IPS DF 4.7 (cell line): ENCODE data around the gene KCNIP3.
"Not testable (repeated sequence)": the region's sequence is repeated elsewhere in the genome, so short reads cannot be mapped to it uniquely, and the experiment has no call there.

ENCODE experiments used
- DNase-seq: peaks from one replicate; pipeline ENCODE4 v3.0.0-alpha.2; 2013; ENCODE audit warnings: low spot score; ENCODE audit errors: extremely low read depth

The KCNIP3 gene

DNA sequence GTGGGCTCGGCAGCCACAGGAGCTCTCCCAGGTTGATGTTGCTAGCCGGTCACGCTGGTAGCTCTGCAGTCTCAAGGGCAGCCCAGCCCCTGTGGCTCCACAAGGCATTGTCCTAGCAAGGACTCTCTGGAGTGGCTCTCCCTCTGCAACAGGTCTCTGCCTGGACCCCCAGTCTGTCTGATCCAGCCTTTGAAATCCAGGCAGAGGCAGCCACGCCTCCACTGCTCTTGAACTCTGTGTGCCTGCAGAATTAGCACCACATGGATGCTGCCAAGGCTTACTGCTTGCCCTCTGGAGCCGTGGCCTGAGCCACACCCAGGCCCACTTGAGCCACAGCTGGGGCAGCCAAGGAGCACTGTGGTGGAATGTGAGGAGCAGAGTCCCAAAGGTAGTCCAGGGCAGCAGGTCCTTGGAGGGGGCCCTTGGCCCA is 62.4 kb downstream of the KCNIP3 start:
- no peak for DNase-seq

DNA sequence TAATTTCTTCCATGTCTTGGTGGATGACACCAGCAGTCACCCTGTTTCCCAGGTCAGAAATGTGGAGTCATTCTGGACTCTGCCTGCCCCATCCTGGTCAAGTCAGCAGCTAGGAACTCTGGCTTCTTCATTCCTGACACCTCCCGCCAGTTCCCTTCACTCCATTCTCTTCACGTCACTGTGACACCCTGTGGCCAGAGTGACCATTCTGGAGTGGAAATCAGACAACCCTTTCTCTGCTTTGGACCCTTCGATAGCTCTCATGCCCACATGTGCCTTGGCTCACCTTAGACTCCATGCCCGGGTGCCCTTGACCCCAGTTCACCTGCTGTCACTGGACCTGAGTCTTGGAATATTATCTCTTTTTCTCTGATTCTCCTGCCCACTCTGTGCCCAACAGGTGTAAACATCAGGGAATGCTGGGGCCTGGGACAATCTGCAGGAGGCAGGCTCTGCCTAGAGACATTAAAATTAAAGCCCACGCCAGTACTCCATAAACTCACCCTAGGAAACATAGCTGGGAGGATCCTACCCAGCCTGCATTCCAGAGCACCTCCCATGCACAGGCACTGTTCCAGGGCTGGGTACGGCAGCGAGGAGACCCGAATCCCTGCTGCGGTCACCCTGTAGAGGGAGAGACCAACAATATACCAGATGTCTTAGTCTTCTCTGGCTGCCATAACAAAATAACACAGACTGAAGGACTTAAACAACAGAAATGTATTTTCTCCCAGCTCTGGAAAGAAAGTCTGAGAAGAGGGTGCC is 64.3 kb downstream of the KCNIP3 start:
- no peak for DNase-seq

GRCh38 chr2:95362486-95362885 is 65.3 kb downstream of the KCNIP3 start:
- no peak for DNase-seq

- DNase-seq: no peak
Observed at GRCh38 chr2:95366514-95366913, 69.4 kb downstream of the KCNIP3 start.

DNA sequence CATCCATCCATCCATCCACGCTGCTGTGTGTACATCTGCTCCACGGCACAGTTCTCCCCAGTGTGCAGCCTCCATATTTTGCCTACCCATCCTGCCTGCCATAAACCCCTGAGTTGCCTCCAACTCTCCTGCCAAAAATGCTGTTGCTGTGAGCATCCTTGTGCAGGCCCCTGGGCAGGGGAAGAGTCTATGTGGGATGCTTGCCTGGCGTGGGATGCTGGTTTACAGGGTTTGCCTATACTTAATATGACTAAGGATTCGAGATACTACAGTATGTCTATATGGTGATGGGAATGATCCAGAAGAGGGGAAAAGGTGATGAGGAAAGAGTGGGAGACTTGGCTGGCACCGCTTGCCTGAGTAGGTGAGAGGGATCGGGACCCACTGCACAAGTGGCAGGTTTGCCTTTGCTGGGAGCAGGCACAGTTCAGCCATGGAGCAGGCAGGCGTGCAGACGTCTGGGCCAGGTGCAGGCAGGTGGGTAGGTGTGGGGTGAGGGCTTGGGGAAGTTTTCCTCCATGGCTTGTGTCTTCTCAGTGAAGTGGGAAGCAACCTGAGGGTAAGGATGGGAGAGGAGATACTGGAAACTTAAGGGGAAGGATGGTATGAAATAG is 75.2 kb downstream of the KCNIP3 start:
- no peak for DNase-seq

- no peak for DNase-seq
Observed at GRCh38 chr2:95372845-95373244, 75.7 kb downstream of the KCNIP3 start.

GRCh38 chr2:95374029-95374428 is 76.9 kb downstream of the KCNIP3 start:
- no peak for DNase-seq

DNA sequence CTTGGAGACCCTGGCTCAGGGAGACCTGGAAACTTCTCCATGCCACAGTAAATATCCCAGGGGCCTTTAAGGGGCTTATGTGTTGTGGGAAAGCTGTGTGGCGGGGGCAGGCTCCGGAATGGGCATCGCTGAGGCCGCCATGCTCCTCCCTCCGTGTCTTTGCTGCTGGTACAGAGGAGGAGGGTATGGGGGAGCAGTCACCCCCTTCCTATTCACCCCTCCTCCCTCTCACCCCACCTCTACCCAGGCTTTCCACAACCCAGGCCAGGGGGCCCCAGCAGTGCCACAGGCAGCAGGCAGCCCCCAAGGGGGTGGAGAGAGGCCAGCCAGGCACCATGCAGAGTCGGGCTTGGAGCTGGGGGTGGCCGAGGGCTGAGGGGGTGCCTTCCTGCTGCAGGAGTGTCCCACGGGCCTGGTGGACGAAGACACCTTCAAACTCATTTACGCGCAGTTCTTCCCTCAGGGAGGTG is 77.3 kb downstream of the KCNIP3 start:
- no peak for DNase-seq

- no peak for DNase-seq
Observed at GRCh38 chr2:95374921-95375471, 77.8 kb downstream of the KCNIP3 start.

GRCh38 chr2:95375532-95376150 is 78.5 kb downstream of the KCNIP3 start:
- DNase-seq: no peak

GRCh38 chr2:95376311-95377215 is 79.4 kb downstream of the KCNIP3 start:
- no peak for DNase-seq

GRCh38 chr2:95377216-95378123 is 80.3 kb downstream of the KCNIP3 start:
- no peak for DNase-seq

DNA sequence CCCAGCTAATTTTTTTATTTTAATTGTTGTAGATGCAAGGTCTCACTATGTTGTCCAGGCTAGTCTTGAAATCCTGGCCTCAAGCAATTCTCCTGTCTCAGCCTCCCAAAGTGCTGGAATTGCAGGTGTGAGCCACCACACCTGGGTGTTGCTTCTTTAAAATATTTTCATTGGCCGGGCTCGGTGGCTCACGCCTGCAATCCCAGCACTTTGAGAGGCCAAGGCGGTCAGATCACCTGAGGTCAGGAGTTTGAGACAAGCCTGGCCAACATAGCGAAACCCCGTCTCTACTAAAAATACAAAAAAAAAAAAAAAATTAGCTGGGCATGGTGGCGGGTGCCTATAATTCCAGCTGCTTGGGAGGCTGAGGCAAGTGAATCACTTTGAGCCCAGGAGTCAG is 81.1 kb downstream of the KCNIP3 start:
- not testable (repeated sequence) for DNase-seq

- DNase-seq: no peak
Observed at GRCh38 chr2:95379371-95379831, 82.3 kb downstream of the KCNIP3 start.

DNA sequence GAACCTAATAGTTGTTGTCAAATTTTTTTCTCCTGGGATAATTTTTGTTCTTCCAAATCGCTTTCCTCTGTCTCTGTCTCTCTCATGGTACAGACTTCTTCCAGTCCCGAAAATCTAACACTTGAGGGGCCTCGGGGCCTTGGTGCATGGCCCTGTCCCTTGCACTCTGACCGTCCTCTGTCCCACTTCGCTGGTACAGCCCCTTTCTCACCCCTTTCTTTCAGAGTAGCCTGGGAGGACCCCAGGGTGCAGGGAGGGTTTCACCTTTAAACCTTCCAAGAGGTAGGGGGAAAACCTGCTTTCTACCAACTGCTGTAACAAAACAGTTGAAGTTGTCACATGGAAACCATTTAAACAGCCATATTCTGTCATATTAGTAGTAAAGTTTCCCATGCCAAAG is 83.1 kb downstream of the KCNIP3 start:
- no peak for DNase-seq

DNA sequence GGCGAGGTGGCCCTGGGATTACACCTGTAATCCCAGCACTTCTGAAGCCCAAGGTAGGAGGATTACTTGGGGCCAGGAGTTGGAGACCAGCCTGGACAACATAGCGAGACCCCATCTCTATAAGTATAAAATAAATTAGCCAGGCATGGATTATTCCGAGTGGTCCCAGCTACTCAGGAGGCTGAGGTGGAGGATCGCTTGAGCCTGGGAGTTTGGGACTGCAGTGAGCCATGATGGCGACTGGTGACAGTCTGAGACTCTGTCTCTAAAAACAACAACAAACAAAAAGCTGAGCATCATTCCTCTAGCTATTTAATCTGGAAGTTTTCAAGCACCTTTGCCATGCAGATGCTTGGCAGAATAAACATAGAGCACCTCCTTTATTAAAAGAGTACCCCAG is 83.6 kb downstream of the KCNIP3 start:
- DNase-seq: no peak

DNA sequence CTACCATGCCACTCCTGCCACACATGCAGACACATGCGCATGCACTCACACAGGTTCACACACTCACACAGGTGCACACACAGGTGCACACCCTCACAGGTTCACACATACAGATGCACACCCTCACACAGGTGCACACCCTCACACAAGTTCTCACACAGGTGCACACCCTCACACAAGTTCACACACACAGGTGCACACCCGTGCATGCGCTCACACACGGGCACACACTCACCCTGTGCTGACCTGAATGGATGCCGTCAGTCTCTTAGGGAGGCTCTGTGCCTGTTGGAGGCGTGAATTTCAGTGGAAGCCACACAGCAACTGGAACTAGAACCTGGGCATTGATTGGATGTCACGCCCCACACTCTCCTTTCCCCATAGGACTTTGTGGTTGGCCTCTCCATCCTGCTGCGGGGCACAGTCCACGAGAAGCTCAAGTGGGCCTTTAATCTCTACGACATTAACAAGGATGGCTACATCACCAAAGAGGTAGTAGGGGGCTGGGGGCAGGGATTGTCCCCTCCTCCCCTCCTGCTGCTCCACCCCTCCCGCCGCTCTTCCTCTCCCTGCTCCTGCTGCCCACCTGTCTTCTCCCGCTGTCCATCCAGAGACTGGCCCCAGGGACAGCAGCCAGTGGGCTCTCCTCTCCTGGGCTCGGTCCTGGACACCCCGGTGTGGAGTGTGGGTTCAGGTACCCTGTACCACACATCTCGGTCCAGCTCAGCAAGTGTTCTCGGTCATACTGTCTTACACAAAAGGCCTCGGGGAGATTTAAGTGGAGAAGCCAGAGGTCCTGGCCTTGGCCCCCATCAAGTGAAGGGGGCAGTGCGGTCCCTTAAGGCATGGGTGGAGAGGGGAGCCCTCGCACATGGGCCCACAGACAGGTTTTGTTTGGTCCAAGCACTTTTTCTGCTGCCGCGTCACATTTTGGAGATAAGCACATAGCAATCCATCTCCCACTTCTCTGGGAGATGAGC is 84.4 kb downstream of the KCNIP3 start:
- DNase-seq: no peak

- DNase-seq: no peak
Observed at GRCh38 chr2:95382192-95382591, 85.0 kb downstream of the KCNIP3 start.
